Neural cell (in vitro differentiated cells): ENCODE data around the gene IFT52.

Experiments
- CTCF ChIP-seq: fragments of 450-650 bp; IDR thresholded peaks from 2 replicates; pipeline ENCODE4 v1.5.1; 2014; ENCODE audit warnings: antibody characterized with exemption, mild to moderate bottlenecking, moderate library complexity; ENCODE audit not compliant: poor library complexity, severe bottlenecking
- EZH2 ChIP-seq: fragments of 200-600, 300-800 bp; shearing (Covaris generic), sonication (generic); IDR thresholded peaks from 2 replicates; pipeline ENCODE4 v1.6.1; 2014; ENCODE audit warnings: antibody characterized with exemption, low read length, borderline replicate concordance, mild to moderate bottlenecking; ENCODE audit not compliant: insufficient read depth, poor library complexity, severe bottlenecking

DNA sequence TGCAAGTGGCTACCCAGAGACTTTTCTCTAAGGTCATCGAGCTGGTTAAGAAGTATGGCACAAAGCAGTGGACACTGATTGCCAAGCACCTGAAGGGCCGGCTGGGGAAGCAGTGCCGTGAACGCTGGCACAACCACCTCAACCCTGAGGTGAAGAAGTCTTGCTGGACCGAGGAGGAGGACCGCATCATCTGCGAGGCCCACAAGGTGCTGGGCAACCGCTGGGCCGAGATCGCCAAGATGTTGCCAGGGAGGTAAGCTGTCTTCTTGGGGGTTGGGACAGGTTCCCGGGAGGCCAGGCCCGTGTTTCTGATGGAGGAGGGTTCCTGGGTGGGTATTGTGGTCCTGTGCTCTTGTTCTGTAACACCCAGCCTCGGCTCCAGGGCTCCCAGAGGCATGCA, 96.1 kb downstream of the IFT52 start:
- TF ChIP-seq EZH2 (no peak), CTCF (no peak)
